D341Med (cell line): ENCODE measurements around the gene GRHL1.

Experiments used
- DNase-seq: peaks from one replicate; pipeline ENCODE4 v3.0.0; 2012; ENCODE audit warnings: low spot score

Gene GRHL1

DNA sequence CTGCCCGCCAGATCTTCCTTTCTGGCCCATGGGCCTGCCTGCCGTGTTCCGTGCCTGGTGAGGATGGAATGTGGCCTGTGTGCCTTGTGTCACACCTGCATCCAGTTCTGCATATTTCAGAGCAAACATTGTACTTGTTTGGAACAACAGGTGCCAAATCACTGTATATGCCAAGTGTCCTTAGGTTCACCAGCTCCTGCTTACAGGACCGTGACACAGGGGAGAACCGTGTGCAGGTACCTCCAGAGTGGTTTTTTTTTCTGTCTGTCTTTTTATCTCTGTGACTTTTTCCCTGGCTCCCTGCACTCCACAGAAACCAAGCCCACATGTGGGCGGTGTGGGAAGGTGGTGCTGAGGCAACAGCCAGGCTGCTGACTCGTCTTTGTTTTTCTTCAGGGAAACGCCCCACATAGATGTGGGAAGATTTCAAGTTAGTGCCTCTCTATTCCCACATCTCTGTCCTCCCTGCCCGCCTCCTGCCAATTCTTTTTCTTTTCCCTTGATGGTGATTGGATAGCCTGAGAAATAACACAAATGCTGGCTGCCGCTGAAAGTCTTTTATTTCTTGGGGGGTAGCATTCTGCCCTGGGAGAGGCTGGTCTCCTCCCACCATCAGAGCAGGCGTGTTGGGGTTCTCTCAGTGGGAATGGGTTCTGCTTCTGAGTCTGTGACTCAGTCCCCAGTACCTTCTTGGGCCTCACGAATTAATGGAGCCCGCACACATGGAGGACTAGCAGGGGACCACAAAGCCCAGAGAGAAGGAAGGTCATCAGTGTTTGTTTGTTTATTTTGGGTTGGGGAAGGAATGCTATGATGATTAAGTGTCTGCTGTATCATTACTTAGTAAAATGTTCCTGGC is 21.4 kb downstream of the GRHL1 start:
- DNase-seq, result no peak

DNA sequence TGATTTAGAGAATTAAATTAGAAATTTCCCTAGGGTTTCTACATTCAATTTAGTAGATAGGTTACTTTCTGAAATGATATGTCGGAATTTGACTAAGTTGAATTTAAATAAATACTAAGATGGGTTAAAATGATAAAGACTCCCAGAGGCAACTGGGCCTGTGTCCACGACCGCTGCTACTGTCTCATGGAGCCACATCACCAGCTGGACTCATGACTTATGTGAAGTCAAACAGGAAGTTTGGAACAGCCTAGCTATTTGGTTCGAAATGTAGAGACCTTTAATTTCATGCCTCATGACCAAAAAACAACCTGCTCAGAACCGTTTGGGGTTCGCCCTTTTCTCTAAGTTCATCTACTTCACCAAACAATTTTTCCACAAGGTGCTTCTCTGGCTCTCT is 22.2 kb downstream of the GRHL1 start:
- DNase-seq, result no peak

DNA sequence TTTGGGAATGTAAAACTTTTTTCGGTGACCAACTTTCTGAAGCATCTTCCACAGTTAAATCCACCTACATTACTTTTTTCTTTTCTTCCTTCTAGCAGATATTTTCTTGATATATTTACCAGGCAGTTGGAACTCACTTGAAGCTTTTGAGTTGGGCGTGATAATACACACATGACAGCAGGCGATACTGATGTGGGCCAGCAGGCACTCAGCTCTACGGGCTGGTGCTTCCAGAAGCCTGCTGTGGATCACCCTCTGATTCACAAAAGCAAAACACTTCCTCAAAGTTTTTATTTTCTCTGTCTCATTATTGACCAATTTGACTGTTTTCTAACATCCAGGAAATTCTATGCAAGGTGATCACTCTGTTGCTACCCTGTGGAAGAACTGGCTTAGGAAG is 22.9 kb downstream of the GRHL1 start:
- DNase-seq, result no peak

DNA sequence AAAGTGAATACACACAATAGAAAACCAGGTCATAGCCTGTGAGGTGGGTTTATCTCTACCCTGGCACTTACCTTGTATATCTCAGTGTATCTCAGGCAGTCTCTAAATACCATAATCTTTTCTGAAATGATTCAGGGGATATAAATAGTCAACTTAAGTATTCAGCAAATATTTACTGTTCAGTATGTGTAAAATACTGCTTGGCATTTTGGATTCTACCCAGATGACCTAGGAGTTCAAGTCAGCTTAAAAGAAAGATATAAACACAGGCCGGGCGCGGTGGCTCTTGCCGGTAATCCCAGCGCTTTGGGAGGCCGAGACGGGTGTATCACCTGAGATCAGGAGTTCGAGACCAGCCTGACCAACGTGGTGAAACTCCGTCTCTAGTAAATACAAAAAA is 23.8 kb downstream of the GRHL1 start:
- DNase-seq, result no peak

DNA sequence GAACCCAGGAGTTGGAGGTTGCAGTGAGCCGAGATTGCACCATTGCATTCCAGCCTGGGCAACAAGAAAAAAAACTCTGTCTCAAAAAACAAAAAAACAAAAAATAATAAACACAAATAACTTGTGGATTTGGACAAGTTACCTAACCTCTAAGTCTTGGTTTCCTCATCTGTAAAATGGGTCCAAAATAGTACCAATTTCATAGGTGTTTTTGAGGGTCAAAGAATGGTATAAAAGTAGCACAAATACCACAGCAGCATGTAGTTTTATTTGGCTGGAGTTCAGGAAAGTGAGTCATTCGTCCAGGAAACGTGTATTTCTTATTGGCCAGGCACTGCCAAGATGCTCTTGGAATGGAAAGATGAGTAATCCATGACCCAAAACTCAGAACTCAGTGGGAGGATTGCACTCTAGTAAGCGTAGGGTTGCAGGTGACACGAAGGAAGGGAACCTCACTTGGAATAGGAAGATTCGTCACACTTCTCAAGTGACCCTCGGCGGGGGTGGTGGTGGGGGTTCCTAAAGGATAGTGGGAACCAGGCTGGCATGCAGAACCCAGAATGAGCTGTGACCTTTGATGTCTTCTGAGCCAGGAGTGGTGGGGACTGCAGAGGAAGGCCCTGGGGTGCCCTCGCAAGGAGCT is 24.4 kb downstream of the GRHL1 start:
- DNase-seq, result no peak

DNA sequence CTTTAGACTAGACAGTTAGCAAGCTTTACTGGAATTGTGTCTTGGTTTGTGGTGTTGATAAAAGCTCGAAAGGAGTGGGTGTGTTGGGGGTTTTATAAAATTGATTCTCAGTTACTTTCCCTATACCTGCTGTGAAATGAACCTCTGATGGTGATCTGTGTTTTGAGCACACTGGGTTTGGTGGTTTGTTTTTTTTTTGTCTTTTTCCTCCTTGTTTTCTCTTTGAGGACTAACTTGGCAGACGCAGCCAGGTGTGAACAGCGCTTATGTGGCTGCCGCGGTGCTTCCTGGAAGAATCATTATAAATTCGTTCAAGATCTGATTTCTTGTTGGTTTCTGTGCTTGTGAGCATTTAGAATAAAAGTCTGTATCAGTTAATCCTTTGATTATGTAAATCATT is 28.5 kb downstream of the GRHL1 start:
- DNase-seq, result no peak

DNA sequence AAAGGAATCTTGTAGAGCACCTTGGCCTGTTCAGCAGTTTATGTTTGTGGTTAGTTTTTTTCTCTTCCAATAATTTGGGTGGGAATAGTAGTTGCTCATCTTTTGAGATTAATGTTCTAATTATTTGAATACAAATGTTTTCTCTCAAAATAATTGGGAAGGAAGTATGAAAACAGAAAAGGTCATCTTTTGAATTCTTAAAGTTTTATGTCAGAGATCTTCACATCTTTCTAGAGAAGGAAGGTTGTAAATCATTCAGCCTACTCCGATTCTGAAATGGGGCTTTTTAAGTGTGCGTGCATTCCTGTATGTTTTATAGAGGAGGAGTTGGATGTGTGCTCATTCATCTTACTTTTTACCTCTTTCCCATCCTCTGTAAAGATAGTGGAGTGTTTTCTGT is 29.0 kb downstream of the GRHL1 start:
- DNase-seq, result no peak

DNA sequence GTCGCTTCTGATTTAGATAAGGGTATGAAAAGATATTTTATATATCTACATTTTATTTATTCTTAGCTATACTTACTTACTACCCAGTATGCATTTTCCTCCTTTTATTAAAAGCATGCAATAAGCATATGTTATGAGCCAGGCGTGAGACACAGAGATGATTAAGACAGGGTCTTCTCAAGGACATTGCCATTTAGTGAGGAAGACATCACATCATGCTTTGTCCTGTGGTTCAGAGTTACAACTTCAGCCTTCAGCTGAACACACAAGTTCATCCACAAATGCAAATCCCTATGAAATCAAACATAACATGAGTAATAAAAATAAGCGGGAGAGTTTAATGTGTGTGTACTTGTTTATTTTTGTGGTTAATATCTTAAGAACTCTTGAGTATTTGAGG is 30.2 kb downstream of the GRHL1 start:
- DNase-seq, result no peak

DNA sequence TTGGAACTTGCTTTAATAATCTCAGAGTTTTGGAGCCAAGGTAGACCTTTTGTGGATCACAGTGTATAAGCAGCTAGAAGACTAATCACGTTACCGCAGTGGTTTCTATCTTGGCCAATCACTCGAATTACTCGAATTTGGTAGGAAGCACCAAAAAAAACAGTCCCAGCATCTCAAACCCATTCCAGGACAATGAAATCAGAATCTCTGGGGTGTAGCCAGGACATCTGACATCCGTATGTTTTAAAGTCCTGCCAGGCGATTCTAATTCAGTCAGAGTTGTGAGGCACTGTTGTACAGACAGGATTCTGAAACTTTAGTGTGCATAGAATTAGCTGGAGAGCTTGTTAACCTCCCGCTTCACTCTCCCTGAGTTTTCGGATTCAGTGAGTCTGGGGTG is 30.8 kb downstream of the GRHL1 start:
- DNase-seq, result no peak

DNA sequence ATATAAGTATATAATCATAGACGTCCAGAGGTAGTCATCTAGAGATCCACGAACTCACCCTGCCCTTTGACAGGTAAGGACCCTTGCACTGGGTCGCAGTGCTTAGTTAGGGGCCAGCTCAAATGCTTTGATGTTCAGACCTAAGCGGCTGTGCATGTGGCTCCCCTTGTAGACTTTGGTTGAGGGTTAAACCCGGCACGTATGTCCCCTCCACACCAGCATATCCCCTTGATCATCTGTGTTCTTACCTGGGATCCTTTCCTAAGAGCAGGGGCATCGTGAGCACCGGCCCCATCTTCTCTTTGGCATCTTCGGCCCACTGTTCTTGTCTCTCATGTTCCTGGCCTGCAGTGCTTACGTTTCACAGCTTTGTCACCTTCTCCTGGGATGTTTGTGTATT is 31.4 kb downstream of the GRHL1 start:
- DNase-seq, result no peak

DNA sequence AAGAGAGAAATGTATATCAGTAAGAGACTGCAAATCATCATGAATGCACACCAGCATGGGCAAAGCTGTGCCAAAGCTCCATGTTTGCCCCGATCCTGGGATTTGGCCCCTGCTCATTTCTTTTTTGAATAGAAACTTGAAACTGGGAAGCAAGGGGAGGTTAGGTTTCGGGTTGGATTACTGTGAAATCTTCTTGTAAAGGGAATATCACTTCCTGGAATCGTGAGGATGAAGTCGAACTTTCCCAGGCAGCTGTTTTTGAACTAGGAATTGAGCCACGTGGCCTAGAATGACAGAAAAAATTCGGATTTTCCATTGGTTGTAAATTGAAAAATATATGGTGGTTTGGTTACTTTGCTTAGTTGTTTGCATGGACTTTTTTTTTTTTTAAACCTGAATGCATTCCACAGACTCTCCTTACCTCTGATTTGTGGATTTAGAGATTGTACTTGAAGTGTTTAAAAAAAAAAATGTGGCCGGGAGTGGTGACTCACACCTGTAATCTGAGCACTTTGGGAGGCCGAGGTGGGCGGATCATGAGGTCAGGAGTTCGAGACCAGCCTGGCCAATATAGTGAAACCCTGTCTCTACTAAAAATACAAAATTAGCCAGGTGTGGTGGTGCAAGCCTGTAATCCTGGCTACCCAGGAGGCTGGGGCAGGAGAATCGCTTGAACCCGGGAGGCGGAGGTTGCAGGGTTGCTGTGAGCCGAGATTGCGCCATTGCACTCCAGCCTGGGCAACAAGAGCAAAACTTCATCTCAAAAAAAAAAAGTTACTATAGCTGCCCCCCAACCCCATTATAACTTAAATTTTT is 32.1 kb downstream of the GRHL1 start:
- DNase-seq, result no peak

DNA sequence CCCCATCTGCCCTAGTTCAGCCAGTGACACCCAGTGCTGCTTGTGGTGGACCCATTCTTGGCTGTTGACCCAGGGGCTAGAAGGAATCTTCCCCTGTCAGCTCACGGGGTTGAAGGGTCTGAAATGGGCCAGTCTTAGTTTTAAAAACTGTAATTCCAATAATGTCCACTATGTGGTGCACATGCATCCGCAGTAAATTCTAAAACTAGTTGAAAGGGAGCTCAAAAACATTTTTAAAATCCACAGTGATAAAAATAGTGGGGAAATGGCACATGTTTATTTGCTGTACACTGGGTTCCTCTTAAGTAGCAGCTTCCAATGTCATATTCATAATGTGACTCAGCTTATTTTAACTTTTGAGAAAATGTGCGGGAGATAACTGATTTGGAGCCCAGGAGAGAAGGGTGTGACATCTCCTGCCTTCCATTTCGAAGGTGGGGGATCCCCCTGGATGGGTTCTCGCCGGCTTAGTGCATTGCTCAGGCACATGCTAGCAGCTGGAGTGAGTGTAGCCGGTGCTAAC is 32.8 kb downstream of the GRHL1 start:
- DNase-seq, result peak; percentile 72

DNA sequence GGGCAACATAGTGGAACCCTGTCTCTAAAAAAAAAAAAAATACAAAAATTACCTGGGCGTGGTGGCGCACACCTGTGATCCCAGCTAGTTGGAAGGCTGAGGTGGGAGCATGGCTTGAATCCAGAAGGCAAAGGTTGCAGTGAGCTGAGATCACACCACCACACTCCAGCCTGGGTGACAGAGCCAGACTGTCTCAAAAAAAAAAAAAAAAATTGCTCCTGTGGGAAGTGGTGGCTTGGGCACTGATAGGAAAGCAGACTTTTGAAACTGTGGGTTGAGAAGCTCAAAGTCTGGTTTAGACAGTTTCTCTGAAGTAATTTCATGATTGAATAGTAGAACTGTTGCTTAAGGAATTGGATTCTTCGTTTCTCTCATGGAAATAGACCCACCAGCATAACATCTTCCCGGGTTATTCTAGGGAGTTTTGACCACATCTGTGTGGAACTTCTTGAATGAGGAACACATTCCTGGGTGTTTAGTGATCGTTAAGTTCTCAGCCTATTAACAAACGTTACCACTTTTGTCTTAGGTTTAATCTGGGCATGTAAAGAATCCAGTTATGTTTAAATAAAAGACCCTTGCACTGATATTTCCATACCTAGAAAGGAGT is 33.5 kb downstream of the GRHL1 start:
- no peak for DNase-seq

DNA sequence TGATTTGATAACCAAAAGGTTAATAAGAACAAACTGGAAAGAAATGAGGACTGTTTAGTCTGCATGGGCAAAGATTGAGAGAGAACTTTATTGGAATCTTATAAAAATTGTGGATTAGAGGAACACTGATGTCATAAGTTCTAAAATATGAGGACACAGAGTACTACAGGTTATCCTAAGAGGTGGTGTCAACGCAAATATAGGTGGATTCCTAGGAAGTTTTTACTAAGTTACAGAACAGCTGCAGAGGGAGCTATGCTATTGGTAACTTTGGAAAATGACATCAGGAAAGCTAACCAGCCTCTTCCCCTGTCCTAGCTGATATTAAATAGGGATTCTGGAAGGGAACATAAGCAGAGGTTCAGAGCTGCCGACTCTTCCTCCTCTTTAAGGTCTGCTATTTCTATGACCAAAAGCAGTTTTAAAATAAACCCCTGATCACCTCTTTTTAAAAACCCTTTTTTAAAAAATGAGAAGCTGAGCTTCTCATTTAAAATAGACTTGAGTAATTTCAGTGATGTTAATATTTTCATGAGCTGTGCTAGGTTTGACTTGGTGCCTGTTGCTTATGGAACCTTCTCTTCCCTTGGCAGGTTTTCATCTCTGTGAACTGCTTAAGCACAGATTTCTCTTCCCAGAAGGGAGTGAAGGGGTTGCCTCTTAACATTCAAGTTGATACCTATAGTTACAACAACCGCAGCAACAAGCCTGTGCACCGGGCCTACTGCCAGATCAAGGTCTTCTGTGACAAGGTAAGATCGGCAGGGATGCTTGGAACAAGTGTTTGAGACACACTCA is 34.2 kb downstream of the GRHL1 start:
- DNase-seq, result no peak

DNA sequence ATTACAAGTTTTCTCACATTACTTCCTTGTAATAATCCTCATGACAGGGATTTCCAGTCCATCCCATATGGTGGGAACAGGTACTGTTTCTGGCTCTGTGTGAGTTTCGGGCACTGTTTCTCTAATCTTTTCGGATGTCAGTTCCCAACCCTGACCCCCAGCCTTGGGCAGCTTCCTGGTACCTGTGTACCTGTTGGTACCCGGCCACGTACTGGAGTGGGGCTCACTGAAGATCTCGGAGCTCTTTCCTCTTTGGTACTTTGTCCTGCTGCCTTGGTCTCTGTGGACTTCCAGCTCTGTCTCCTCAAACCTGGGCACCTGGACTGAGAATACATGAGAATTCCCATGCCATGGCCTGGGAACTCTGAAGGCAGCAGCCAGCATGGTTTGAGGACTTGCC is 36.8 kb downstream of the GRHL1 start:
- no peak for DNase-seq

DNA sequence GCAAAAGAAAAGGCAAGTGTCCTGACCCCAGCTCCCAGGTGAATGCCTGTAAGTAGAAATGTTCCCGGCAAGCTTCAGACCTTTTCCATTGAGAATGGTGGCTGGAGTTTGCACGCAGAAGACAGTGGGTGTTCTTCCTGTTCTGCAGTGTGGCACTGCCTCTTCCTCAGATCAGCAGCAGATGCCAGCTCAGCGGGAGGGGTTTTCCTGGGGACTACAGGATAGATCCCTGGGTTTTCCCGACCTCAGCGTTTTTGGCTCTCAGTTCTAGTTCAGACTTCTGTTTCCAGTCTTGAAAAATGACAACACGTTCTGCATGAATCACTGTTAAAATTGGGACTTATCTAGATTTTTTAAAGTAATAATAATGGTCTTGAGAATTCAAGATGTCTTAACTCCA is 39.2 kb downstream of the GRHL1 start:
- no peak for DNase-seq

DNA sequence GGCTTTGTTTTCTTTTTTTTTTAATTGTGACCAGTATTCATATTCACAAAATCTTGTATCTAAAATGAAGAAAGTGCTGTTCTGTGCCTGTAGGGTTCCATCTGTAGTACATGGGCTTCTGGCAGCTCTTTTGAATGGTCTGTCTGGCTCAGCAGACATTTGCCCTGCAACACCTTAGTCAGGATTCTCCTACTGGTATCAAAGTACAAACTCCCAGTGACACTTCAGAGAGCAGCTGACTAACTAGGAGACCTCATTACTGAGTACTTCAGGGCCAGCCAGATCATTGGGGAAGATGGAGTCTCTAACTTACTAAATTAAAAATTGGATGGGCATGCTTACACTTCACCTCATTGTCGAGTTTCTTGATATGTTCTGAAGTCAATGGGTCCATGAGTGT is 39.7 kb downstream of the GRHL1 start:
- no peak for DNase-seq

DNA sequence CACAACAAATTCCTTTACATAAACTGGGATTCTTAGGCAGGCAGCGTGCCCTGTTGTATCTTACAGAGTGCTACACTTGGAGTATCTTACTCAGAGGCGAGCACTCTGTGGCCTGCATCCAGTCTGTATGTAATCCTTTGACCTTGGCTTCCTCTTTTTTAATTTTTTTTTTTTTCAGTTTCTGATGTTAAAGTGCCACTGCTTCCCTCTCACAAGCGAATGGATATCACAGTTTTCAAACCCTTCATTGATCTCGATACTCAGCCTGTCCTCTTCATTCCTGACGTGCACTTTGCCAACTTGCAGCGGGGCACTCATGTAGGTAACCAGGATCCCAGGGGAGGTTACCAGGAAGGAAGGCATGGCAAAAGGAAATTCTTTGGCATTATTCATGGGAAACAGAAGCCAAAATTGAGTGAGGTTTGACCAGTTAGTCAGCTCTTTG is 40.4 kb downstream of the GRHL1 start:
- no peak for DNase-seq

DNA sequence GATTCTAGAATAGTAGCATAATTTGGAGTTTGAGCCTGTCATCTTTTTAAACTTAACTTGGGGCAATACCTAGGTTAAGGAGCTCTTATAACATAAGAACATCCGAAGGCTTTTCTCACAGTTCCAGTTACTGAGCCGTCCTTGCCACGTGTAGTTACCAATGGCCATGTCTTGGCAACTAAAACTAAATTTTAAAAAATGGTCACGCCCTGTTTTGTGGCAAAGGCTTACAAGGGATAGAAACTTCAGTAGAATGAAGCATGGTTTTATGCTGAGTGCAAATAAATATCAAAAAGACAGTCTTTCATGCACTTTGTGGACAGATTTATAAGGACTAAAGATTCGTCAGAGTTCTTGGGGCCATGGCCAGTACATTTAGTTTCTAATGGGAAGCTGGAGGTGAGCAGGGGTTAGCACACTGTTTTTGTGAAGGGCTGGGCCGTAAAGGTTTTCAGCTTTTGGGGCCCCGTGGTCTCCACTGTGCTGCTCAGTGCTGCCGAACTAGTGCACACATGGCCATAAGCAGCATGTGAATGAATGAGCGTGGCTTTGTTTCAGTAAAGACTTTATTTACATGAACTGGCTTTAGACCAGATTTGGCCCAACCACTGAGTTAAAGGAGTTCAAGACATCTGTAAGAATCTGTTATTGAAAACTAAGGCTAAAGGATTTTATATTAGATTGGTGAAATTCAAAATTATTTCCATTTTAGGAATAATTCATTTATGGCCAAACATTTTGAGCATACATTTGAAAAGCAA is 41.1 kb downstream of the GRHL1 start:
- no peak for DNase-seq

DNA sequence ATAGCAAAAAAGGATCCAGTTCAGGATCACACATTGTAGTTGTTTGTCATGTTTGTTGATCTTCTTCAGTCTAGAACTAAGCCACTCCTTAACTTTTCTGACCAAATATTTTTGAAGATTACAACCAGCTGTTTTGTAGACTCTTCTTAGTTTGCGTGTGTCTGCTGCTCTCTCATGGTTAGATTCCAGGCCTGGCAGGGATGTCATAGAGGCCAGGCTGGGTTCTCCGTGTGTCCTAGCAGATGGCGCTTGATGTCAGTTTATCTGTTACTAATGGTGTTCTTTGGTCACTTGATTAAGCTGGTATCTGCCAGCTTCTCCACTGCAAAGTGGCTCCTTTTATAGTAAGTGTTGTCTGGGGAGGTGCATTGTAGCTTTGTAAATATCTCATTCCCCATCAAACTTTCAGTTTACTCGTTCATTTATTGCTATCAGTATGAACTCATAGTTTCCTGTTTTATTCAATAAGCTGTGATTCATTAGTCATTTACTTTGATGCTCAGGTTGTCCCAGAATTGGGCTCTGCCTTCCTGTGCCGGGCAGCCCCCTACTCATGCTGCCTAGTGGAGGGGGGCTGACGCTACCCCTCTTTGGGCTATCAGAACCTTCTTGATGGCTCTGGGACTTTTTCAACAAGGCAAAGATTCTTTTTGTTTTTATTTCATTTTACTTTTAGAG is 42.1 kb downstream of the GRHL1 start:
- DNase-seq, result no peak
